ENCODE results near the gene USP9X.

GRCh38 chrX:41144873-41145272, 59.6 kb downstream of the USP9X start:
- no peak for TF ChIP-seq MAX (IDR thresholded peaks at IDR 0.05)
- no peak for TF ChIP-seq TAF1 (IDR thresholded peaks at IDR 0.05; ENCODE audit: low read depth)
- TF ChIP-seq EGR1 (IDR thresholded peaks at IDR 0.05) = no peak
- TF ChIP-seq USF1 (IDR thresholded peaks at IDR 0.05) = no peak
- no peak for TF ChIP-seq YY1 (IDR thresholded peaks at IDR 0.05; ENCODE audit: low read depth)
- TF ChIP-seq RAD21 (IDR thresholded peaks at IDR 0.05; ENCODE audit: low read depth) = no peak
- no peak for TF ChIP-seq CREB1 (IDR thresholded peaks at IDR 0.05; ENCODE audit: low read depth)

Measured in Ishikawa (cell line).